Right lobe of liver (tissue), 6 donors: ENCODE data around the gene GPR78. TPM values are rescaled to one million over a fixed set of nuclear protein-coding genes. Genes with fewer than 3 reads are reported as not detected.

Source experiments
- ATAC-seq, 4 donors: fragments of 200-7000 bp; cut with Tn5 transposase; one replicate each; pipeline ENCODE4 v1.9.1; 2020; ENCODE audit warnings: mild to moderate bottlenecking in 4 of 4, moderate library complexity in 4 of 4
- DNase-seq, 3 donors: peaks; one replicate each; pipeline ENCODE4 v3.0.0-alpha.2; 2020
- H3K27ac ChIP-seq, 3 donors: fragments of 200-600 bp; one replicate each; pipeline ENCODE4 v1.8.0; 2022
- H3K27me3 ChIP-seq, 2 donors: fragments of 200-600 bp; one replicate each; pipeline ENCODE4 v1.8.0; 2022
- H3K36me3 ChIP-seq, 4 donors: fragments of 200-600 bp; sonication (generic) in 1 of 4; one replicate each; pipeline versions ENCODE4 v1.5.1 to v1.8.0; 2017 to 2022; ENCODE audit warnings: control low read depth in 1 of 4
- H3K4me1 ChIP-seq, 4 donors: fragments of 200-600 bp; sonication (generic) in 1 of 4; one replicate each; pipeline versions ENCODE4 v1.5.1 to v1.8.0; 2017 to 2022; ENCODE audit warnings: control low read depth in 1 of 4
- H3K4me3 ChIP-seq, 3 donors: fragments of 200-600 bp; one replicate each; pipeline ENCODE4 v1.8.0; 2022
- H3K9me3 ChIP-seq, 4 donors: fragments of 200-600 bp; sonication (generic) in 1 of 4; one replicate each; pipeline versions ENCODE4 v1.5.1 to v1.8.0; 2017 to 2022; ENCODE audit warnings: control low read depth in 1 of 4
- POLR2A ChIP-seq: fragments of 450-650 bp; IDR thresholded peaks from one replicate; pipeline ENCODE4 v1.6.1; 2017; ENCODE audit warnings: antibody characterized with exemption, mild to moderate bottlenecking
- WGBS: methylation state at CpG from one replicate; pipeline ENCODE4 v1.1.6; 2018; ENCODE audit warnings: low coverage, low lambda C conversion rate; ENCODE audit not compliant: insufficient coverage; ENCODE audit errors: missing lambda C conversion rate; 5-methylcytosine and 5-hydroxymethylcytosine counted together
- intact Hi-C, 2 donors: fragments of 100-400 bp; cut with DNase I; formaldehyde crosslinking; loops; one replicate each; pipeline versions ENCODE4 v1.11.2 to v1.14.1; 2022
- total RNA-seq, 6 experiments: library from RNA; depleted of rRNA in 2 of 6; stranded (reverse); fragments of >200 nt in 2 of 6; fragmentation: NEBNext Ultra II Directional in 3 of 6; extraction: Animal tissue kit (Norgen Biotek cat#: 25700) in 3 of 6; gene quantifications; one replicate each; pipeline versions ENCODE4 v1.1.0 to v1.2.4, GENCODE V29; 2016 to 2023
- TF ChIP-seq, protein P1 (sequence below), 4 donors: fragments of 200-600 bp in 3 of 4; fragments of 450-650 bp in 1 of 4; IDR thresholded peaks; one replicate each; pipeline versions ENCODE4 v1.5.1 to v1.8.0; 2016 to 2022; ENCODE audit warnings: antibody characterized with exemption in 4 of 4, mild to moderate bottlenecking in 2 of 4
- donor health status: DM: no; HTN: yes; CAD: no.
- donor health status: DM: no; HTN: no; CAD: no.
- donor health status: DM: no; HTN: no; CAD: no.
- donor health status: DM: no; HTN: yes; CAD: no.
- donor health status: DM: no; HTN: yes; CAD: no.

GPR78 gene
- total RNA-seq, 6 experiments from 2014 or later = not detected

DNA sequence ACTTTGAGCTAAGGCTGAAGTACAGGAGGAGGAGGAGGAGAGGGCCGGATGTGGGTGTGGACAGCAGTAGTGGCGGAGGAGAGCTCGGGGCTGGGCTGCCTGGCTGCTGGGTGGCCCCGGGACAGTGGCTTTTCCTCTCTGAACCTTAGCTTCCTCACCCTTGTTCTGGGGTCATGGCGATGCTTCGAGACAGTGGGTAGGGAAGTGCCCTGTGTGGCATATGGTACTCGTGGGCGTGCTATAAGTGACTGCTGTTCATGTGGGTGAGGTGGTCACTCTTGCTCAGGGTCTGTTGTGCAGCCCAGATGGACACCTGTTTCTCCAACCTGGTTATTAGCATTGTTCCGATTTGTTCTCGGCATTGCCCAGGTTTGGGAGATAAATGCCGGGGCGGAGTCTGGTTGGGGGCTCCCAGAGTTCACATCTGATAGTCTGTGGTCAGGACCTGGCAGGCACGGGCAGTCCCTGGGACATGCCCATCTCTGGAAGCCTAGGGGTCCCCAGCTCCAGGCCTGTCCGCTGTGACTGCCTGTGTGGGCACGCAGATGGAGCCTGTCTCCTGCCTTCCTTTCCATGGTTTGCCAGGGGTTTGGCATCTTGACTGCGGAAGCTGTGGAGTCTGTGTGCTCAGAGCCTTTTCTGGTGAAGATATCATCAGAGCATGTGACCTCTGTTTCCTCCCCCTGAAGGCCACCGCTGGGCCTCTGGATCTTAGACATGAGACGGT, 7.4 kb downstream of the GPR78 start:
- Histone ChIP-seq H3K9me3 (no peaks in the 10 kb centered on the region), H3K4me3 (no peak overlapping the region), H3K27ac (no peak overlapping the region), H3K36me3 (no peaks in the 10 kb centered on the region), H3K4me1 (no peaks in the 10 kb centered on the region), H3K27me3 (no peaks in the 10 kb centered on the region)
- intact Hi-C loops = loop anchor here in 1 of 2 donors (5.0 kb wide), 1 partner anchor 120 kb away; no protein-coding TSS in a partner anchor
- TF ChIP-seq POLR2A = no peak
- TF ChIP-seq, protein P1, sequence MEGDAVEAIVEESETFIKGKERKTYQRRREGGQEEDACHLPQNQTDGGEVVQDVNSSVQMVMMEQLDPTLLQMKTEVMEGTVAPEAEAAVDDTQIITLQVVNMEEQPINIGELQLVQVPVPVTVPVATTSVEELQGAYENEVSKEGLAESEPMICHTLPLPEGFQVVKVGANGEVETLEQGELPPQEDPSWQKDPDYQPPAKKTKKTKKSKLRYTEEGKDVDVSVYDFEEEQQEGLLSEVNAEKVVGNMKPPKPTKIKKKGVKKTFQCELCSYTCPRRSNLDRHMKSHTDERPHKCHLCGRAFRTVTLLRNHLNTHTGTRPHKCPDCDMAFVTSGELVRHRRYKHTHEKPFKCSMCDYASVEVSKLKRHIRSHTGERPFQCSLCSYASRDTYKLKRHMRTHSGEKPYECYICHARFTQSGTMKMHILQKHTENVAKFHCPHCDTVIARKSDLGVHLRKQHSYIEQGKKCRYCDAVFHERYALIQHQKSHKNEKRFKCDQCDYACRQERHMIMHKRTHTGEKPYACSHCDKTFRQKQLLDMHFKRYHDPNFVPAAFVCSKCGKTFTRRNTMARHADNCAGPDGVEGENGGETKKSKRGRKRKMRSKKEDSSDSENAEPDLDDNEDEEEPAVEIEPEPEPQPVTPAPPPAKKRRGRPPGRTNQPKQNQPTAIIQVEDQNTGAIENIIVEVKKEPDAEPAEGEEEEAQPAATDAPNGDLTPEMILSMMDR (IDR thresholded peaks at IDR 0.05) = no peak
- 46% methylated on average over 7 of the region's 18 CpGs for WGBS
- ATAC-seq (no peak), DNase-seq (no peak)

DNA sequence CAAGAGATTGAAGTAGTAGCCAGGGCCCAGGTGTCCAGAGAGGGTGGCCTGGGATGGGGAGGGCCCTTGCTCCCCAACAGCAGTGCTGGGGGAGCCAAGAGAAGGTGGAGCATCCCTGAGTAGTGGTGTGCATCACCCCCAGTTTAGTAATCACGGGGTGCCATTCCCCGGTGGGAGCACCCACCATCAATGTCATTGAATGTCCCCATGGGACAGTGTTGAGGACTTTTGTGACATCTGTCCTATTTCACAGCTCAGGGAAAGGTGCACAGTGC, 7.9 kb downstream of the GPR78 start:
- H3K36me3 ChIP-seq = no peaks in the 10 kb centered on the region
- WGBS = no CpG with 5 or more reads among the region's 2 CpGs
- H3K4me1 ChIP-seq = no peaks in the 10 kb centered on the region
- no peaks in the 10 kb centered on the region for H3K9me3 ChIP-seq
- no peak overlapping the region for H3K27ac ChIP-seq
- TF ChIP-seq, protein P1 (IDR thresholded peaks at IDR 0.05) = no peak
- no peak for TF ChIP-seq POLR2A
- intact Hi-C loops = loop anchor here in 1 of 2 donors (5.0 kb wide), 1 partner anchor 121 kb away; no protein-coding TSS in a partner anchor
- H3K27me3 ChIP-seq = no peaks in the 10 kb centered on the region
- DNase-seq = no peak
- H3K4me3 ChIP-seq = no peak overlapping the region
- no peak for ATAC-seq

DNA sequence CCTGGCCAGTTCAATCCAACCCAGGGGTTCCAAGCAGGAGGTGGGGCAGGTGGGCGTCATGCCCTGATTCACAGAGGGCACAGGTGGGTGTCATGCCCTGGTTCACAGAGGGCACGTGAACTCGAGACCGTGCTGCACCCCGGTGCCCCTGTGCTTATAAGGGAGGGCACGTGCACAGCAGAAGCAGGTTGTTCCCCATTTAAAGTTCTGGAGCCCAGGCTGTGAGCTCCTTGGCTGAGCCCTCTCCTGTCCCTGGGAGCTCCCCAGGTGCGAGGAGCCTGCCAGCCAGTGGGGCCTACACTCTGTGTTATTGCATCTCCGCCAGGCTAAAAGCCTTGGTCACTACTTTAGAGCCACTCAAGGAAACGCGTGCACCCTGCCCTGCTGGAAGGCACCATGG, 9.1 kb downstream of the GPR78 start:
- ATAC-seq (no peak), DNase-seq (peak in 2 of 3 donors; percentile 10 to 39)
- Histone ChIP-seq H3K36me3 (no peaks in the 10 kb centered on the region), H3K9me3 (no peaks in the 10 kb centered on the region), H3K27ac (no peak overlapping the region), H3K4me1 (no peaks in the 10 kb centered on the region), H3K4me3 (no peak overlapping the region), H3K27me3 (no peaks in the 10 kb centered on the region)
- intact Hi-C loops = loop anchor here in 1 of 2 donors (5.0 kb wide), 1 partner anchor 122 kb away; no protein-coding TSS in a partner anchor
- no peak for TF ChIP-seq POLR2A
- TF ChIP-seq, protein P1 (IDR thresholded peaks at IDR 0.05) = no peak
- WGBS = 83% methylated on average over 6 of the region's 10 CpGs

DNA sequence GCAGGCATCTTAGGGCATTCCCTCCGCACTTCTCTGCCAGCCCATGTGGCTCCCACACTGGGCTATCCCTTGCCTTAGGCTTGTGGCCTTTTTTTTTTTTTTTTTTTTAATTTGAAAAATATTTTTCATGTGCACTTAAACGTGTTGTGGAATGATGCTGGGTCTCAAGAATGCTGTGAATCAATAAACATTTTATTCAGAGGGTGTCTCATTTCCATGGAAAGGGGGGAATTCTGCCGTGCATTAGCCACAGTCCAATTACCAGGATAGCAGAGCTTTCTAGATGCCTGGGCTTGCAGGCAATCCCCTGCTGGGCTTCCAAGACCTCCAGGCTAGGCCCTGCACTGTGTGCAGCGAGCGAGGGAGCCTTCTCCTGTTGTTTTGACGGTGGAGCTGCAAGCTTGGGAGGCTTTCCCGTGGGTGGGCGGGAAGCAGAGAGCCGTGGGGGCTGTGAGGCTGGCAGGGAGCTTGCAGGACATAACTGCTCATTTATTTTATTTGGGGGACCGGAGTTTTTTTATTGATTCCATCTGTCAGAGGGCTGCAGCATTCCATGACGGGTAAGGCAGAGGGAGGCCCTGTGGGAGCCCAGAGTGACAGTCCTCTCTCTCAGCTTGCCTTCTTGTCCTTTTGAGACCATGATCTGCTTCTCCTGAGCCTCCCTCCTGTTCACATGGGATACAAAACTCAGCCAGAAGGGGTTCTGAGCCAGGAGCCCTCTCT, 9.8 kb downstream of the GPR78 start:
- H3K27me3 ChIP-seq = no peaks in the 10 kb centered on the region
- H3K27ac ChIP-seq = no peak overlapping the region
- H3K4me3 ChIP-seq = no peak overlapping the region
- intact Hi-C loops = loop anchor here (5.0 to 10.0 kb wide), 2 partner anchors 115 to 123 kb away; no protein-coding TSS in a partner anchor
- WGBS = 31% methylated on average over 4 of the region's 11 CpGs
- TF ChIP-seq, protein P1 (IDR thresholded peaks at IDR 0.05) = no peak
- no peak for TF ChIP-seq POLR2A
- no peaks in the 10 kb centered on the region for H3K9me3 ChIP-seq
- H3K4me1 ChIP-seq = no peaks in the 10 kb centered on the region
- DNase-seq (peak in 1 of 3 donors; percentile 2), ATAC-seq (no peak)
- H3K36me3 ChIP-seq = no peaks in the 10 kb centered on the region
